HEK293 (cell line): ENCODE measurements around the gene BCAR1.

Source experiments
- CTCF ChIA-PET: fragments of 350-600 bp; formaldehyde crosslinking; extraction: SDS; loops from one replicate; lab custom pipeline; 2021; ENCODE audit warnings: antibody characterized with exemption; lab: Yijun Ruan, JAX
- POLR2A ChIA-PET: fragments of 300-600 bp; formaldehyde crosslinking; extraction: SDS; loops from one replicate; lab custom pipeline; 2020; ENCODE audit warnings: antibody characterized with exemption, inconsistent platforms; lab: Yijun Ruan, JAX
- H3K27ac ChIP-seq: fragments of 200-500 bp; sonication (Bioruptor generic); 2 replicates; pipeline ENCODE4 v1.5.1; 2014; ENCODE audit warnings: low read depth, low read length, control low read depth, inconsistent platforms; ENCODE audit errors: extremely low read depth
- H3K36me3 ChIP-seq, 2 experiments: fragments of 200-500 bp in 1 of 2; sonication (Bioruptor generic) in 1 of 2; 1 replicate in 1 of 2; 2 replicates in 1 of 2; pipeline ENCODE4 v1.5.1; 2014 to 2017; ENCODE audit warnings: inconsistent platforms in 2 of 2, low read length in 2 of 2; ENCODE audit not compliant: control insufficient read depth in 2 of 2, insufficient read depth in 1 of 2
- H3K4me1 ChIP-seq: fragments of 200-500 bp; sonication (Bioruptor generic); 2 replicates; pipeline ENCODE4 v1.5.1; 2014; ENCODE audit warnings: mild to moderate bottlenecking, low read length, inconsistent platforms; ENCODE audit not compliant: control insufficient read depth, insufficient read depth
- H3K4me3 ChIP-seq: 2 replicates; pipeline ENCODE4 v1.5.1; 2011; ENCODE audit warnings: low read depth, mild to moderate bottlenecking, control low read depth, low read length, moderate library complexity
- H3K9me3 ChIP-seq: fragments of 200-500 bp; sonication (Bioruptor generic); 2 replicates; pipeline ENCODE4 v1.5.1; 2014; ENCODE audit warnings: low read depth, low read length, inconsistent platforms; ENCODE audit not compliant: control insufficient read depth, insufficient read depth
- GLIS2 ChIP-seq: fragments of 450-650 bp; formaldehyde crosslinking; IDR thresholded peaks from 2 replicates; pipeline ENCODE4 v1.5.1; 2016; ENCODE audit warnings: missing biosample characterization, missing genetic modification characterization
- MEIS1 ChIP-seq: sonication (generic); formaldehyde crosslinking; IDR thresholded peaks from 2 replicates; pipeline ENCODE4 v1.8.1; 2022; ENCODE audit warnings: missing genetic modification reagents, mild to moderate bottlenecking, borderline replicate concordance
- PBX3 ChIP-seq: sonication (generic); formaldehyde crosslinking; IDR thresholded peaks from 2 replicates; pipeline ENCODE4 v1.8.1; 2022; ENCODE audit warnings: mild to moderate bottlenecking, moderate library complexity, missing genetic modification reagents
- REST ChIP-seq: fragments of 450-650 bp; formaldehyde crosslinking; IDR thresholded peaks from 2 replicates; pipeline ENCODE4 v1.5.1; 2016; ENCODE audit warnings: missing biosample characterization, missing genetic modification characterization
- SCRT1 ChIP-seq: fragments of 450-650 bp; formaldehyde crosslinking; IDR thresholded peaks from 2 replicates; pipeline ENCODE4 v1.5.1; 2016; ENCODE audit warnings: missing biosample characterization, missing genetic modification characterization, borderline replicate concordance
- SCRT2 ChIP-seq: fragments of 450-650 bp; formaldehyde crosslinking; IDR thresholded peaks from 2 replicates; pipeline ENCODE4 v1.5.1; 2016; ENCODE audit warnings: missing biosample characterization, missing genetic modification characterization
- SP7 ChIP-seq: fragments of 450-650 bp; formaldehyde crosslinking; IDR thresholded peaks from 2 replicates; pipeline ENCODE4 v1.5.1; 2016; ENCODE audit warnings: missing biosample characterization, missing genetic modification characterization
- ZNF169 ChIP-seq: fragments of 450-650 bp; formaldehyde crosslinking; IDR thresholded peaks from 2 replicates; pipeline ENCODE4 v1.5.1; 2016; ENCODE audit warnings: missing biosample characterization, missing genetic modification characterization
- ZNF558 ChIP-seq: fragments of 450-650 bp; formaldehyde crosslinking; IDR thresholded peaks from 2 replicates; pipeline ENCODE4 v1.5.1; 2016; ENCODE audit warnings: missing biosample characterization, missing genetic modification characterization
- TF ChIP-seq, protein P1 (sequence below): fragments of 450-650 bp; formaldehyde crosslinking; IDR thresholded peaks from 2 replicates; pipeline ENCODE4 v1.5.1; 2016; ENCODE audit warnings: missing biosample characterization, missing genetic modification characterization

Gene BCAR1

DNA sequence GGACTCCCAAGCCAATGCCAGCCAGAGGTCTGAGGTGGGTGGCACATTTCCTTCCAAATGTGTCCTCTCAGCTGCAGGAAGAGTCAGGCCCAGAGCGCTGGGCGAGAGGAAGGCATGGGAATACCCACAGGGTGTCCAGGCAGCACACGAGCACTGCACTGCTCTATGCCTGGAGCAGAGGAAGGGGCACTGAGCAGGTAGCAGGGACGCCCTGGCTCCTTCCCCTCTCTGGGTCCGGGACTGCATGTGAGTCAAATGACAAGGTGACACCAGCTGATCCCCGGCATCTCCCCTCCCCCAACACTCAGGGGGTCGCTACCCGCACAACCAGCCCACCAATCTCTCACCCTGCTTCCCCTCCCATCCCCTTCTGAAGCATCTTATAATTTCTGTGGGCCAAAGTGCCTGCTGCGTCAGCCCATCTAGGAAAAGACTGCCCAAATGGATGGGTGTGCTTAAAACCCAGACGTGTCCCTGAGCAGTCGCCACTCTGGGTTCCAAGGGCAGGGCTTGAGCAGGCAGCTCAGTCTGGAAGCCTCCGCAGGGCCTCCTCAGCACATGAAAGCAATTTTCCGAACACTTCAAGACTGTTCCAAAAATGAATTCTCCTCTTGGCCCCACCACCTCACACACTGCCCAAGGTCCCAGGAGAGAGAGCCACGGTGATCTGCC is 12.0 kb upstream of the BCAR1 start:
- POLR2A ChIA-PET: no interaction called here
- H3K36me3 ChIP-seq: peaks cover 0 to 25% of the 10 kb centered on the region in 2 experiments; a peak in 1 of 3 replicates
- CTCF ChIA-PET: no interaction called here
- TF ChIP-seq ZNF169 (no peak), PBX3 (CRISPR knock-in tag) (no peak)
- TF ChIP-seq, protein P1, sequence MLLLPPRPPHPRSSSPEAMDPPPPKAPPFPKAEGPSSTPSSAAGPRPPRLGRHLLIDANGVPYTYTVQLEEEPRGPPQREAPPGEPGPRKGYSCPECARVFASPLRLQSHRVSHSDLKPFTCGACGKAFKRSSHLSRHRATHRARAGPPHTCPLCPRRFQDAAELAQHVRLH (tag by site-specific recombination): no peak
- TF ChIP-seq, all 188 proteins: peak for 0
- Histone ChIP-seq H3K27ac (no peak overlapping the region), H3K4me1 (peaks cover 5% of the 10 kb centered on the region; the same call in 1 of the 2 replicates), H3K4me3 (no peak overlapping the region), H3K9me3 (no peaks in the 10 kb centered on the region)

DNA sequence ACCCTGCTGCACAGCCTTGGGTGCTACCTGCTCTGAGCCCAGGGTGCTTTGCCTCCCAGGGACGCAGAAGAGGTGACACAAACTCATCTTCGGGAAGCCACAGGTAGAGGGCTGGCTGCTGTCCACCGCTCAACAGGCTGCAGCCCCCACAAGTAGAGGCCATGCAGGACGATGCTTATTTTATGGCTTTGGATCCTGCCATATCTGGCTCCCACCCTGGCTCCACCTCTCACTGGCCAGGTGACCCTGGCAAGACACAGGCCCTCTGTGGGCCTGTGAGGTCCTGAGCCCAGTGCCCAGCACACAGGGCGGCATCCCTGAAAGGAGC is 11.3 kb upstream of the BCAR1 start:
- CTCF ChIA-PET: interaction anchor here (1.4 kb wide), 1 partner anchor 29 kb away, joined by 7 read pairs; no protein-coding TSS in a partner anchor
- POLR2A ChIA-PET: no interaction called here
- H3K27ac ChIP-seq: no peak overlapping the region
- no peak overlapping the region for H3K4me3 ChIP-seq
- TF ChIP-seq SCRT2 (peak; percentile 84), ZNF558 (tag by site-specific recombination) (no peak), SCRT1 (tag by site-specific recombination) (peak; percentile 53; the same call in 1 of the 2 replicates)
- TF ChIP-seq, all 188 proteins: peak for 2
- Histone ChIP-seq H3K36me3 (peaks cover 0 to 25% of the 10 kb centered on the region in 2 experiments; a peak in 1 of 3 replicates), H3K9me3 (no peaks in the 10 kb centered on the region), H3K4me1 (peaks cover 5% of the 10 kb centered on the region; the same call in 1 of the 2 replicates)

DNA sequence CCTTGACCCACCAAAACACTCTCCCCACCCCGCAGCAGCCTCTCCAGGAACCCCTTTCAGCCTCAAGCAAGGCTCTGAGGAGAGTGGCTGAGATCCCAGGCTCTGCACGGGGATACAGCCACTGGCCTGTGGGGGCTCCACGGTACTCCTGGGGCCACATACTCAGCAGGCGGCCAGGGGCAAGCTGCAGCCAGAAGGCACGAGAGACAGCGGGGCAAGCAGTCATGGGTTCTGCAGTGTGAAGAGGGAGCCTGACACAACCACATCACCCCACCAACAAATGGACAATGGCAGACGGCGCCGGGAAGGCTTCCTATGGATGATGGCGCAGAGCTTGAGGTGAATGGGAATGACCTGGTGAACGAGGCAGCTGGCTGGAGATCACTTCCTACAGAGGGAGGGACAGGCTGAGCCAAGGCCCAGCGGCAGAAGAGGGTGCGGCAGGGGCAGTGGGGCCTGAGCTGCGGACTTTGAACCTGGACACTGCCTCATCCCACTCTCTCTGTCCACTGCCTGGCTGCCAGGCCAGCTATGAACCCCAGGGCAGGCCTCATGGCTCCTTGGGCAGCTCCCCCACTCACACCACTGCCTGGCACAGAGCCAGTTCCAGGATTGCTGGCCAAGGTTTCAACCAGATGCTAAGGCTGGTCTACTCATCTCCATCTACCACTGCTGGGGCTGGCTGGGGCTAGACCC is 10.8 kb upstream of the BCAR1 start:
- peaks cover 5% of the 10 kb centered on the region; the same call in 1 of the 2 replicates for H3K4me1 ChIP-seq
- TF ChIP-seq MEIS1 (no peak), GLIS2 (tag by site-specific recombination) (0 out of 2 replicates have a peak, but pooled peaks have one; percentile 25), REST (tag by site-specific recombination) (0 out of 2 replicates have a peak, but pooled peaks have one; percentile 17)
- ChIA-PET CTCF (interaction anchor here (1.4 kb wide), 1 partner anchor 28 kb away, joined by 7 read pairs; no protein-coding TSS in a partner anchor), POLR2A (no interaction called here)
- H3K27ac ChIP-seq: no peak overlapping the region
- no peak overlapping the region for H3K4me3 ChIP-seq
- H3K9me3 ChIP-seq: no peaks in the 10 kb centered on the region
- peaks cover 0 to 25% of the 10 kb centered on the region in 2 experiments; a peak in 1 of 3 replicates for H3K36me3 ChIP-seq

DNA sequence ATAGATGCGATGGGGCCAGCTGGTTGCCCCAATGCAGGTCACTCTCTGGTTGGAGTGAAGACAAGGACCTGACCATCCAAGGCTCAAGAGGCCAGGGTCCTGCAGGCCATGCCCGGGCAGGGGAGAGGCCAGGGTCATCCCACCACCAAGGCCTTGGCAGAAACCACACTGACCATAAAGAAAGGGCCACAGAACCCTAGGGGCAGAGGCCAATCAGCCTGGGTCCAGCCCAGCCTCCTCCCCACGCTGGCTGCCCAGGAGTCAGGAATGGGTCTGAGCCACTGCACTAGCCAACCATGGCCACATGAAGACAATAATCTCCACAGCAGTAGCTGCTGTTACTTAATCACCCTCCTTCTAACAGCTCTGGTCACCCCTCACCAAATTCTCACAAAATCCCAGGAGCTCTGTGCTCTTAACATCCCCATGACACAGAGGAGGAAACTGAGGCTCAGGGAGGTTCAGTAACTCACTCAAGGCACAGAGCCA is 10.2 kb upstream of the BCAR1 start:
- H3K9me3 ChIP-seq: no peaks in the 10 kb centered on the region
- H3K4me3 ChIP-seq: no peak overlapping the region
- ChIA-PET CTCF (interaction anchor here (1.4 kb wide), 1 partner anchor 28 kb away, joined by 7 read pairs; no protein-coding TSS in a partner anchor), POLR2A (no interaction called here)
- peaks cover 8% of the 10 kb centered on the region; the same call in 1 of the 2 replicates for H3K4me1 ChIP-seq
- TF ChIP-seq SP7 (no peak), GLIS2 (tag by site-specific recombination) (0 out of 2 replicates have a peak, but pooled peaks have one; percentile 0)
- H3K27ac ChIP-seq: no peak overlapping the region
- peaks cover 0 to 25% of the 10 kb centered on the region in 2 experiments; a peak in 1 of 3 replicates for H3K36me3 ChIP-seq
